IPS-18a (cell line): ENCODE results near the gene FSTL5.

Experiments
- H3K27ac ChIP-seq: one replicate; pipeline ENCODE4 v1.5.1; 2013; ENCODE audit warnings: low read length
- H3K27me3 ChIP-seq: one replicate; pipeline ENCODE4 v1.6.1; 2013; ENCODE audit warnings: mild to moderate bottlenecking, low read length; ENCODE audit not compliant: control insufficient read depth, insufficient read depth
- H3K36me3 ChIP-seq: one replicate; pipeline ENCODE4 v1.6.1; 2013; ENCODE audit warnings: low read depth, low read length; ENCODE audit not compliant: control insufficient read depth
- H3K4me1 ChIP-seq: one replicate; pipeline ENCODE4 v1.6.1; 2013; ENCODE audit warnings: low read depth, low read length; ENCODE audit not compliant: control insufficient read depth
- H3K4me3 ChIP-seq: one replicate; pipeline ENCODE4 v1.5.1; 2013; ENCODE audit warnings: low read length
- H3K9ac ChIP-seq: one replicate; pipeline ENCODE4 v1.6.1; 2013; ENCODE audit warnings: mild to moderate bottlenecking, low read length, moderate library complexity
- H3K9me3 ChIP-seq: one replicate; pipeline ENCODE4 v1.6.1; 2013; ENCODE audit warnings: low read depth, low read length; ENCODE audit not compliant: control insufficient read depth

The FSTL5 gene

GRCh38 chr4:162010362-162010761 lies 153.4 kb downstream of the FSTL5 start:
- no peak overlapping the region for H3K4me3 ChIP-seq
- H3K36me3 ChIP-seq: no peaks in the 10 kb centered on the region
- H3K27ac ChIP-seq: no peak overlapping the region
- no peak overlapping the region for H3K9ac ChIP-seq
- H3K4me1 ChIP-seq: no peaks in the 10 kb centered on the region
- H3K9me3 ChIP-seq: no peaks in the 10 kb centered on the region
- no peaks in the 10 kb centered on the region for H3K27me3 ChIP-seq

DNA sequence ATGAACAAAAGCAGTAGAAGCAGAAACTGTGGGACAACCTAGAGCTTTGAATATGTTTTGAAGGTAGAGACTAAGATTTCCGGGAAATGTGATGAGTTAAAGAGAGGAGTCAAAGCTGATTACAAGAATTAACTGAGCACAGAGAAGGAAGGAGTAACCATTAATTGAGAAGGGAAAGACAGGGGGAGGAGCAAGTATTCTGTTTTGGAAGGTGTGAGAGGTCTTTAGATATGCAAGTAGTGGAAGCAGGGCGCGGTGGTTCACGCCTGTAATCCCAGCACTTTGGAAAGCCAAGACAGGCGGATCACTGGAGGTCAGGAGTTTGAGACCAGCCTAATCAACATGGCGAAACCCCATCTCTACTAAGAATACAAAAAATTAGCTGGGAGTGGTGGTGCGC lies 171.5 kb downstream of the FSTL5 start:
- no peak overlapping the region for H3K9ac ChIP-seq
- no peak overlapping the region for H3K27ac ChIP-seq
- H3K4me1 ChIP-seq: peaks cover 18% of the 10 kb centered on the region
- H3K9me3 ChIP-seq: no peaks in the 10 kb centered on the region
- no peaks in the 10 kb centered on the region for H3K27me3 ChIP-seq
- no peaks in the 10 kb centered on the region for H3K36me3 ChIP-seq
- no peak overlapping the region for H3K4me3 ChIP-seq

- no peaks in the 10 kb centered on the region for H3K36me3 ChIP-seq
- no peak overlapping the region for H3K9ac ChIP-seq
- no peaks in the 10 kb centered on the region for H3K9me3 ChIP-seq
- H3K4me1 ChIP-seq: peaks cover 18% of the 10 kb centered on the region
- H3K27ac ChIP-seq: no peak overlapping the region
- H3K27me3 ChIP-seq: no peaks in the 10 kb centered on the region
- no peak overlapping the region for H3K4me3 ChIP-seq
Observed at GRCh38 chr4:161991811-161992210, 172.0 kb downstream of the FSTL5 start.

DNA sequence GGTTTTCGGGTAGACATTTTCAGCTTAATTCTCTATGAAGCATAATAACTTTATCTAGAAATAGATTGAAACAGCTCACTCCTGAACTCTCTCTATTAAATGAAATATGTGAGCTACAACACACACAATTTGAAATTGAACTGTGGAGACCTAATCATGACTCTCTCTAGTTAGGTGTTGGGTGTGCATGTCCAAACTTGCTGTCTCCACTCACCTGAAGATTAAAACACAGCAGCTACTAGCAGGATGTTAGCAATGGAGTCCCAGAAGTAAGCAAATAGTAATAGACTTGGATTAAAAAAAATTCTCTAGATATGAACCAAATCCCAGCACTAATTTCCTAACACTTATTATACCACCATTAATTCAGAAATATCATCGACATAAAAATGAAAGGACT lies 173.1 kb downstream of the FSTL5 start:
- H3K9ac ChIP-seq: no peak overlapping the region
- peaks cover 13% of the 10 kb centered on the region for H3K4me1 ChIP-seq
- no peaks in the 10 kb centered on the region for H3K9me3 ChIP-seq
- H3K27ac ChIP-seq: no peak overlapping the region
- H3K36me3 ChIP-seq: no peaks in the 10 kb centered on the region
- no peak overlapping the region for H3K4me3 ChIP-seq
- H3K27me3 ChIP-seq: no peaks in the 10 kb centered on the region

DNA sequence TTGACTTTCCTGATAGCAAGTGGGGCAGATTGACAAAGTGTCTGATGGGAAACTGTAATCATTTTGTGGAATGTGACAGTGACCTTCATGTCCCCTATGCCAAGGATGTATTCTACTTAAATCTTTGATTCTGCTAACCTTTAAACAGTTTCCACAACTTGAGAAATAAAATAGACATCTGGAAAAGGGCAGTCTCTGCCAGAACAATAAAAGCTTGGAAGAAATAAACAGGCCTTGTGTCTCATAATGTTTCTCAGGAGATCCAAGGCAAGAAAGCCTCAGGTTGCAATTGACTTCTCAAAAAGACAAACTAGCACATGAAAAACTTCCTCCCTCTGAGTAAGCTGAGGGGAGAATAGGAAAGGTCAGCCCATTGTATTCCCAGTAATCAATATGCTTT lies 174.9 kb downstream of the FSTL5 start:
- no peaks in the 10 kb centered on the region for H3K36me3 ChIP-seq
- H3K4me3 ChIP-seq: no peak overlapping the region
- H3K9me3 ChIP-seq: no peaks in the 10 kb centered on the region
- H3K9ac ChIP-seq: no peak overlapping the region
- H3K27ac ChIP-seq: no peak overlapping the region
- H3K4me1 ChIP-seq: peaks cover 12% of the 10 kb centered on the region
- no peaks in the 10 kb centered on the region for H3K27me3 ChIP-seq

GRCh38 chr4:161987611-161988010 lies 176.2 kb downstream of the FSTL5 start:
- no peaks in the 10 kb centered on the region for H3K9me3 ChIP-seq
- H3K27me3 ChIP-seq: no peaks in the 10 kb centered on the region
- H3K36me3 ChIP-seq: no peaks in the 10 kb centered on the region
- peaks cover 12% of the 10 kb centered on the region for H3K4me1 ChIP-seq
- no peak overlapping the region for H3K9ac ChIP-seq
- H3K27ac ChIP-seq: no peak overlapping the region
- H3K4me3 ChIP-seq: no peak overlapping the region

DNA sequence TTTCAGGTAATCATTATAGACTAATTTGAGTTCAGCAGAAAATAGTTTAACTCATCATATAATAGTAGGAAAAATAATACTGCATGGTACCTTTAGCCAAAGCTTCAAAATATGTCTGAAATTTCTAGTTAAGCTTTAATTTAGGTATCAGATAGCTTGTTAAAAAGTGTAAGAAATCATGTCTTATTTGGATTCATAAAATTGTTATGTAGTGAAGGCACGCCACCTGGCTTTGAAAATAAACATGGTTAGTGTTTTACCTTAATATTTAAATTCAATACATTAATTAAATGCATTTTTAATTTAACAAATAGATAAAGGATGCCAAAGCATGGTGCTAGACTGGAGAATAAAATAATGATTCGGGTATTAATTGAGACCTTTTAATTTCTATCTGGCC lies 211.4 kb downstream of the FSTL5 start:
- H3K27me3 ChIP-seq: no peaks in the 10 kb centered on the region
- no peaks in the 10 kb centered on the region for H3K9me3 ChIP-seq
- H3K9ac ChIP-seq: no peak overlapping the region
- H3K36me3 ChIP-seq: no peaks in the 10 kb centered on the region
- no peak overlapping the region for H3K4me3 ChIP-seq
- no peak overlapping the region for H3K27ac ChIP-seq
- H3K4me1 ChIP-seq: no peaks in the 10 kb centered on the region

GRCh38 chr4:161949946-161950725 lies 213.7 kb downstream of the FSTL5 start:
- no peak overlapping the region for H3K4me3 ChIP-seq
- H3K4me1 ChIP-seq: no peaks in the 10 kb centered on the region
- H3K9ac ChIP-seq: no peak overlapping the region
- H3K36me3 ChIP-seq: no peaks in the 10 kb centered on the region
- no peaks in the 10 kb centered on the region for H3K9me3 ChIP-seq
- H3K27me3 ChIP-seq: no peaks in the 10 kb centered on the region
- H3K27ac ChIP-seq: no peak overlapping the region

- Histone ChIP-seq H3K4me1 (no peaks in the 10 kb centered on the region), H3K27me3 (no peaks in the 10 kb centered on the region), H3K9ac (no peak overlapping the region)
Observed at GRCh38 chr4:161948026-161948770, 215.6 kb downstream of the FSTL5 start.

GRCh38 chr4:161937596-161937995 lies 226.2 kb downstream of the FSTL5 start:
- Histone ChIP-seq H3K4me1 (no peaks in the 10 kb centered on the region), H3K27ac (no peak overlapping the region), H3K4me3 (no peak overlapping the region), H3K9ac (no peak overlapping the region), H3K9me3 (no peaks in the 10 kb centered on the region), H3K27me3 (no peaks in the 10 kb centered on the region), H3K36me3 (no peaks in the 10 kb centered on the region)

More at GRCh38 chr4:161948026-161948770, 215.6 kb downstream of the FSTL5 start:
- no peaks in the 10 kb centered on the region for H3K9me3 ChIP-seq
- H3K4me3 ChIP-seq: no peak overlapping the region
- no peaks in the 10 kb centered on the region for H3K36me3 ChIP-seq
- no peak overlapping the region for H3K27ac ChIP-seq

- no peaks in the 10 kb centered on the region for H3K36me3 ChIP-seq
- H3K9ac ChIP-seq: no peak overlapping the region
- no peaks in the 10 kb centered on the region for H3K9me3 ChIP-seq
- no peak overlapping the region for H3K27ac ChIP-seq
- no peaks in the 10 kb centered on the region for H3K27me3 ChIP-seq
- no peak overlapping the region for H3K4me3 ChIP-seq
- no peaks in the 10 kb centered on the region for H3K4me1 ChIP-seq
Observed at GRCh38 chr4:161936625-161937550, 226.9 kb downstream of the FSTL5 start.
